SK-N-SH (cell line): ENCODE measurements around the gene ISYNA1. TPM values are rescaled to one million over a fixed set of nuclear protein-coding genes. Genes with fewer than 3 reads are reported as not detected.
A peak's percentile ranks its signal among the peaks of the same experiment; 100 is the strongest.

Experiments
- CTCF ChIA-PET: fragments of 300-600, 350-600 bp; formaldehyde crosslinking; extraction: SDS; loops from one replicate; lab custom pipeline; 2021; lab: Yijun Ruan, JAX
- POLR2A ChIA-PET: fragments of 350-600 bp; sonication (Branson Sonifier 250); formaldehyde crosslinking; extraction: SDS; loops from one replicate; lab custom pipeline; 2020; ENCODE audit warnings: antibody characterized with exemption, inconsistent platforms; lab: Yijun Ruan, JAX
- DNase-seq: peaks from one replicate; pipeline ENCODE4 v3.0.0; 2012
- H2AFZ ChIP-seq: fragments of 200-600 bp; sonication (generic); 2 replicates; pipeline ENCODE4 v1.8.1; 2016; ENCODE audit warnings: antibody characterized with exemption, mild to moderate bottlenecking, low read depth
- H3F3A ChIP-seq: fragments of 200-600 bp; sonication (generic); replicated peaks from 2 replicates; pipeline ENCODE3; 2016; ENCODE audit warnings: antibody characterized with exemption, mild to moderate bottlenecking; ENCODE audit not compliant: insufficient read depth
- H3K27ac ChIP-seq, 2 experiments: fragments of 200-500 bp in 1 of 2; fragments of 200-600 bp in 1 of 2; sonication (Bioruptor generic) in 1 of 2; sonication (generic), shearing (Covaris generic) in 1 of 2; 2 replicates each; pipeline versions ENCODE4 v1.5.1 to v1.6.1; 2014 to 2016; ENCODE audit warnings: low read depth in 2 of 2, inconsistent platforms in 1 of 2, low read length in 1 of 2, mild to moderate bottlenecking in 1 of 2, mixed read lengths in 1 of 2
- H3K27me3 ChIP-seq: fragments of 200-600 bp; sonication (generic), shearing (Covaris generic); 2 replicates; pipeline ENCODE4 v1.6.1; 2016; ENCODE audit warnings: mixed run types; ENCODE audit not compliant: insufficient read depth
- H3K36me3 ChIP-seq, 2 experiments: fragments of 200-500 bp in 1 of 2; fragments of 200-600 bp in 1 of 2; sonication (Bioruptor generic) in 1 of 2; sonication (generic) in 1 of 2; replicated peaks in 1 of 2; 2 replicates each; pipeline versions ENCODE3 to v1.5.1; 2014 to 2016; ENCODE audit warnings: low read length in 1 of 2, mild to moderate bottlenecking in 1 of 2; ENCODE audit not compliant: insufficient read depth in 2 of 2, control insufficient read depth in 1 of 2
- H3K4me1 ChIP-seq, 2 experiments: fragments of 200-500 bp in 1 of 2; fragments of 200-600 bp in 1 of 2; sonication (Bioruptor generic) in 1 of 2; sonication (generic), shearing (Covaris generic) in 1 of 2; 2 replicates each; pipeline versions ENCODE4 v1.5.1 to v1.6.1; 2014 to 2016; ENCODE audit warnings: low read depth in 1 of 2, low read length in 1 of 2, mixed run types in 1 of 2; ENCODE audit not compliant: insufficient read depth in 2 of 2, control insufficient read depth in 1 of 2
- H3K4me2 ChIP-seq: fragments of 200-600 bp; sonication (generic), shearing (Covaris generic); 2 replicates; pipeline ENCODE4 v1.6.1; 2017; ENCODE audit warnings: mixed run types
- H3K4me3 ChIP-seq, 2 experiments: fragments of 200-500 bp in 1 of 2; fragments of 200-600 bp in 1 of 2; sonication (Bioruptor generic) in 1 of 2; sonication (generic), shearing (Covaris generic) in 1 of 2; 2 replicates each; pipeline versions ENCODE4 v1.5.1 to v1.8.1; 2014 to 2016; ENCODE audit warnings: low read depth in 2 of 2, inconsistent platforms in 1 of 2, low read length in 1 of 2, mild to moderate bottlenecking in 1 of 2, mixed read lengths in 1 of 2, moderate library complexity in 1 of 2
- H3K79me2 ChIP-seq: fragments of 200-600 bp; sonication (generic); 2 replicates; pipeline ENCODE4 v1.8.1; 2017; ENCODE audit warnings: mild to moderate bottlenecking; ENCODE audit not compliant: insufficient read depth
- H3K9ac ChIP-seq: fragments of 200-600 bp; sonication (generic); 2 replicates; pipeline ENCODE4 v1.6.1; 2017; ENCODE audit warnings: mixed run types
- H3K9me2 ChIP-seq: fragments of 200-600 bp; sonication (generic); 2 replicates; pipeline ENCODE4 v1.6.1; 2017; ENCODE audit warnings: mixed run types
- H3K9me3 ChIP-seq: fragments of 200-600 bp; sonication (generic); 2 replicates; pipeline ENCODE4 v1.6.1; 2017; ENCODE audit warnings: mixed run types, mild to moderate bottlenecking, moderate library complexity
- H4K20me1 ChIP-seq: fragments of 200-600 bp; sonication (generic); 2 replicates; pipeline ENCODE4 v1.6.1; 2017; ENCODE audit warnings: mild to moderate bottlenecking, mixed run types; ENCODE audit not compliant: insufficient read depth
- EZH2phosphoT487 ChIP-seq: fragments of 200-600 bp; sonication (generic); IDR thresholded peaks from 2 replicates; pipeline ENCODE4 v1.6.1; 2017; ENCODE audit warnings: low read depth, mixed run types, mild to moderate bottlenecking, antibody characterized with exemption, moderate library complexity, borderline replicate concordance
- FOSL2 ChIP-seq: IDR thresholded peaks from 2 replicates; pipeline ENCODE4 v1.4.0; 2012; ENCODE audit warnings: low read depth, mild to moderate bottlenecking, moderate library complexity, borderline replicate concordance
- FOXJ3 ChIP-seq: sonication (generic); formaldehyde crosslinking; IDR thresholded peaks from 2 replicates; pipeline ENCODE4 v1.5.1; 2020; ENCODE audit warnings: mild to moderate bottlenecking, missing genetic modification reagents
- FOXM1 ChIP-seq: IDR thresholded peaks from 2 replicates; pipeline ENCODE4 v1.4.0; 2012; ENCODE audit warnings: low read depth, mild to moderate bottlenecking
- IRF3 ChIP-seq: fragments of 150-350 bp; IDR thresholded peaks from 2 replicates; pipeline ENCODE4 v1.6.1; 2016; ENCODE audit warnings: mild to moderate bottlenecking, low read depth, low read length
- JUND ChIP-seq: IDR thresholded peaks from 2 replicates; pipeline ENCODE4 v1.4.0; 2012
- MAX ChIP-seq: IDR thresholded peaks from 2 replicates; pipeline ENCODE4 v1.4.0; 2012; ENCODE audit warnings: low read depth
- MXI1 ChIP-seq: IDR thresholded peaks from 2 replicates; pipeline ENCODE4 v1.6.1; 2012; ENCODE audit warnings: mild to moderate bottlenecking, low read depth, low read length, improper control_type of control experiment
- NFIC ChIP-seq: IDR thresholded peaks from 2 replicates; pipeline ENCODE4 v1.4.0; 2012; ENCODE audit warnings: borderline replicate concordance
- NRF1 ChIP-seq: IDR thresholded peaks from 2 replicates; pipeline ENCODE4 v1.6.1; 2012; ENCODE audit warnings: low read depth, mild to moderate bottlenecking, low read length
- POLR2AphosphoS5 ChIP-seq: IDR thresholded peaks from 2 replicates; pipeline ENCODE4 v1.6.1; 2012; ENCODE audit warnings: low read depth, low read length
- RAD21 ChIP-seq: IDR thresholded peaks from 2 replicates; pipeline ENCODE4 v1.6.1; 2012; ENCODE audit warnings: mild to moderate bottlenecking, low read length
- RCOR1 ChIP-seq: fragments of 150-350 bp; IDR thresholded peaks from 2 replicates; pipeline ENCODE4 v1.6.1; 2017; ENCODE audit warnings: antibody characterized with exemption, low read length
- SIN3A ChIP-seq: IDR thresholded peaks from 2 replicates; pipeline ENCODE4 v1.6.1; 2012; ENCODE audit warnings: low read depth, mild to moderate bottlenecking, low read length, moderate library complexity, borderline replicate concordance
- SMC3 ChIP-seq: IDR thresholded peaks from 2 replicates; pipeline ENCODE4 v1.6.1; 2012; ENCODE audit warnings: low read depth, low read length, improper control_type of control experiment
- TCF12 ChIP-seq: IDR thresholded peaks from 2 replicates; pipeline ENCODE4 v1.4.0; 2012
- TEAD4 ChIP-seq: IDR thresholded peaks from 2 replicates; pipeline ENCODE4 v1.4.0; 2012; ENCODE audit warnings: mild to moderate bottlenecking, borderline replicate concordance; ENCODE audit not compliant: insufficient read depth
- USF1 ChIP-seq: IDR thresholded peaks from 2 replicates; pipeline ENCODE4 v1.4.0; 2012; ENCODE audit warnings: low read depth, borderline replicate concordance
- USF2 ChIP-seq: fragments of 150-350 bp; IDR thresholded peaks from 2 replicates; pipeline ENCODE4 v1.6.1; 2017; ENCODE audit warnings: antibody characterized with exemption, low read length, low read depth, borderline replicate concordance
- WGBS: methylation state at CpG from one replicate; pipeline ENCODE4 v1.1.6; 2017; ENCODE audit warnings: low lambda C conversion rate; 5-methylcytosine and 5-hydroxymethylcytosine counted together
- polyA plus RNA-seq, 3 experiments: library from polyadenylated mRNA; depleted of rRNA; stranded (reverse); fragments of >200 nt; gene quantifications; 2 replicates each; pipeline ENCODE4 v1.2.3, GENCODE V29; 2012

Gene ISYNA1
- polyA plus RNA-seq, 1 of the 3 experiments (the other 2 are of a cell fraction): 48.0 TPM

GRCh38 chr19:18464646-18465045, 26.7 kb upstream of the ISYNA1 start:
- ChIA-PET CTCF (interaction anchor here (1.3 to 8.1 kb wide), 4 partner anchors 14 to 55 kb away, joined by 3 to 215 read pairs (median 6); no protein-coding TSS in a partner anchor), POLR2A (interaction anchor here (1.2 kb wide), 1 partner anchor 14 kb away, joined by 3 read pairs; no protein-coding TSS in a partner anchor)
- peaks cover 9% of the 10 kb centered on the region for H3F3A ChIP-seq
- no peaks in the 10 kb centered on the region for H3K9me2 ChIP-seq
- TF ChIP-seq MAX: no peak
- peaks cover 55% of the 10 kb centered on the region for H4K20me1 ChIP-seq
- WGBS: 63% methylated on average over 8 of the region's 8 CpGs
- no peak overlapping the region for H2AFZ ChIP-seq
- H3K9me3 ChIP-seq: no peaks in the 10 kb centered on the region
- peaks cover 17% of the 10 kb centered on the region; the same call in 1 of the 2 replicates for H3K79me2 ChIP-seq
- no peak for DNase-seq
- H3K36me3 ChIP-seq: peaks cover 0 to 8% of the 10 kb centered on the region in 2 experiments
- no peak overlapping the region for H3K9ac ChIP-seq
- no peak overlapping the region for H3K4me2 ChIP-seq
- no peak overlapping the region for H3K4me3 ChIP-seq
- peaks cover 11 to 14% of the 10 kb centered on the region in 2 experiments; a peak in 3 of 4 replicates for H3K4me1 ChIP-seq
- H3K27ac ChIP-seq: no peak overlapping the region
- no peaks in the 10 kb centered on the region for H3K27me3 ChIP-seq

GRCh38 chr19:18461471-18461870, 23.5 kb upstream of the ISYNA1 start:
- H3K4me1 ChIP-seq: peaks cover 9 to 11% of the 10 kb centered on the region in 2 experiments; a peak in 3 of 4 replicates
- CTCF ChIA-PET: interaction anchor here (0.6 to 8.1 kb wide), 32 partner anchors 10 to 386 kb away, joined by 3 to 215 read pairs (median 4); partner anchors contain the start of gene KXD1
- H2AFZ ChIP-seq: no peak overlapping the region
- H3K9me3 ChIP-seq: no peaks in the 10 kb centered on the region
- no peak overlapping the region for H3K9ac ChIP-seq
- no peaks in the 10 kb centered on the region; the same call in 1 of the 2 replicates for H3K79me2 ChIP-seq
- H3K27ac ChIP-seq: no peak overlapping the region
- H3K9me2 ChIP-seq: no peaks in the 10 kb centered on the region
- 100% methylated on average over 5 of the region's 22 CpGs for WGBS
- POLR2A ChIA-PET: no interaction called here
- H3K36me3 ChIP-seq: peaks cover 0 to 8% of the 10 kb centered on the region in 2 experiments
- H3K27me3 ChIP-seq: no peaks in the 10 kb centered on the region
- DNase-seq: no peak
- H3K4me3 ChIP-seq: no peak overlapping the region
- TF ChIP-seq MXI1 (no peak), TEAD4 (no peak), SMC3 (no peak), RAD21 (no peak), SIN3A (no peak), USF1 (no peak)
- no peak overlapping the region for H3K4me2 ChIP-seq
- peaks cover 9% of the 10 kb centered on the region for H3F3A ChIP-seq
- H4K20me1 ChIP-seq: peaks cover 46% of the 10 kb centered on the region

GRCh38 chr19:18460900-18461299, 23.0 kb upstream of the ISYNA1 start:
- Histone ChIP-seq H3K9me2 (no peaks in the 10 kb centered on the region), H2AFZ (no peak overlapping the region), H4K20me1 (peaks cover 43% of the 10 kb centered on the region), H3K4me1 (peaks cover 9 to 11% of the 10 kb centered on the region in 2 experiments; a peak in 3 of 4 replicates), H3K4me2 (peak overlapping the region; percentile 56; the same call in 1 of the 2 replicates), H3K4me3 (no peak overlapping the region), H3K27me3 (no peaks in the 10 kb centered on the region), H3K36me3 (peaks cover 0 to 8% of the 10 kb centered on the region in 2 experiments), H3K79me2 (no peaks in the 10 kb centered on the region), H3K9ac (no peak overlapping the region), H3K27ac (no peak overlapping the region), H3F3A (peaks cover 9% of the 10 kb centered on the region), H3K9me3 (no peaks in the 10 kb centered on the region)
- POLR2A ChIA-PET: no interaction called here
- DNase-seq: no peak
- TF ChIP-seq FOSL2 (no peak), POLR2AphosphoS5 (no peak), NRF1 (no peak), IRF3 (no peak), NFIC (no peak), FOXM1 (no peak), RCOR1 (no peak), USF2 (no peak), JUND (no peak), FOXJ3 (no peak), EZH2phosphoT487 (no peak), TCF12 (no peak)
- CTCF ChIA-PET: interaction anchor here (0.5 to 8.1 kb wide), 18 partner anchors 11 to 476 kb away, joined by 3 to 215 read pairs (median 10); partner anchors contain the start of gene KXD1
- WGBS: 85% methylated on average over 5 of the region's 12 CpGs
